Measurements from ENCODE around the gene CCIN. TPM values are rescaled to one million over a fixed set of nuclear protein-coding genes. Genes with fewer than 3 reads are reported as not detected.

CCIN gene
- total RNA-seq, 2 donors from 2014 or later, result 0.32 TPM; not detected in 1

DNA sequence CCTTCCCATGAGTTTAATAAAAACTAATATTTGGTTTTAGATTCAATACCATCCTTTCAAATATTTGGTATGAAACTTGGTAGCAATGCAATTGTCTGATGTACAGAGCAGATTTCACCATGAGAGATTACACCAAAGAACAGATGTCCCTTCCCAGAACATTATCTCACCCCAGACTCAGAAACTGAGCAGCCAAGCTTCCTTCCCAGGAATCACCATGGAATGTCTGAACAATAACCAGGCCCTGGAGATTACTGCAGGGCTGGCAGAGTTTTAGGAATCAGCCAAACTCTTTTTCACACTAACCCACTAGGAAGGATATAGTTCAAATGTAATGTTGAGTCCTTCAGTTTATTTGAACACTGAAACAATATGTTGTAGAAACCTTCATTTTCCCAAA is 45.4 kb downstream of the CCIN start:
- intact Hi-C loops (cut with DNase I), result no loop called here
- Histone ChIP-seq H3K9ac (ENCODE audit: low read depth in 2 of 2, low read length in 2 of 2) (no peak overlapping the region), H3K4me1 (no peaks in the 10 kb centered on the region), H3K27ac (no peak overlapping the region), H3K9me3 (no peaks in the 10 kb centered on the region), H3K36me3 (peaks cover 18% of the 10 kb centered on the region), H3K4me3 (no peak overlapping the region), H3K27me3 (no peaks in the 10 kb centered on the region)
- DNase-seq, result no peak
- TF ChIP-seq, protein P1, sequence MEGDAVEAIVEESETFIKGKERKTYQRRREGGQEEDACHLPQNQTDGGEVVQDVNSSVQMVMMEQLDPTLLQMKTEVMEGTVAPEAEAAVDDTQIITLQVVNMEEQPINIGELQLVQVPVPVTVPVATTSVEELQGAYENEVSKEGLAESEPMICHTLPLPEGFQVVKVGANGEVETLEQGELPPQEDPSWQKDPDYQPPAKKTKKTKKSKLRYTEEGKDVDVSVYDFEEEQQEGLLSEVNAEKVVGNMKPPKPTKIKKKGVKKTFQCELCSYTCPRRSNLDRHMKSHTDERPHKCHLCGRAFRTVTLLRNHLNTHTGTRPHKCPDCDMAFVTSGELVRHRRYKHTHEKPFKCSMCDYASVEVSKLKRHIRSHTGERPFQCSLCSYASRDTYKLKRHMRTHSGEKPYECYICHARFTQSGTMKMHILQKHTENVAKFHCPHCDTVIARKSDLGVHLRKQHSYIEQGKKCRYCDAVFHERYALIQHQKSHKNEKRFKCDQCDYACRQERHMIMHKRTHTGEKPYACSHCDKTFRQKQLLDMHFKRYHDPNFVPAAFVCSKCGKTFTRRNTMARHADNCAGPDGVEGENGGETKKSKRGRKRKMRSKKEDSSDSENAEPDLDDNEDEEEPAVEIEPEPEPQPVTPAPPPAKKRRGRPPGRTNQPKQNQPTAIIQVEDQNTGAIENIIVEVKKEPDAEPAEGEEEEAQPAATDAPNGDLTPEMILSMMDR (IDR thresholded peaks at IDR 0.05), result no peak

DNA sequence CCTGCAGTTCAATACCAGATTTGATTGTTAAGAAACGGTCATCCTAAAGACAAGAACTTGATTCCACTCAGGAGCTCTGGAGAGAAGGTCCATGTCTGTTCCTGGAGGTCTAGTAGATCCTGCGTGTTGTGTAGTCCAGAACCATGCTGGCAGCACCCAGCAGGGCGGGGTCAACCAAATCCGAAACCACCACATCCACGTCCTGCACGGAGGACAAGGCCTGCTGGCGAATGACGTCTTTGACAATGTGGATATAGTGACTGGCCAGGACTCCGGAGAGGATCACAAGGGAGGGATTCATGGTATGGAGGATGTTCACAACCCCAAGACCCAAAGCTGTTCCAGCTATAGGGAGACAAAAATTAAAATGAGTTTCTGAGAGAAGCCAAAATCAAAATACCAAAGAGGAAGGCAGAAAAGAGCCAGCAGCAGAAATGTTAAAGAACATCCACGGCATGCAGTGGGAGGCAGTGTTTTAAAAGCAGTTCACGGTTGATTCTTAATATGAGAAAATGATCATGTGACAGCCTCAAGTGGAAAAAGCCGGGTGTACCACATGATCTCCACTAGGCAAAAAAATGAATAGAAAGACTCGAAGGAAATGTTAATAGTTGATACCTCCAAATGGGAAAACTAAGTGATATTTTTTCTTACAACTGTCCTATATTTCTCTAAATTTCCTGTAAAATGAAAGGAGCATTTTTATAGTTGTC is 48.2 kb downstream of the CCIN start:
- DNase-seq, result no peak
- H3K27ac ChIP-seq, result no peak overlapping the region
- H3K9me3 ChIP-seq, result no peaks in the 10 kb centered on the region
- intact Hi-C loops (cut with DNase I), result no loop called here
- H3K9ac ChIP-seq (ENCODE audit: low read depth in 2 of 2, low read length in 2 of 2), result no peak overlapping the region
- H3K4me3 ChIP-seq, result no peak overlapping the region
- no peaks in the 10 kb centered on the region for H3K4me1 ChIP-seq
- H3K27me3 ChIP-seq, result no peaks in the 10 kb centered on the region
- TF ChIP-seq, protein P1 (IDR thresholded peaks at IDR 0.05), result no peak
- H3K36me3 ChIP-seq, result peaks cover 30% of the 10 kb centered on the region

DNA sequence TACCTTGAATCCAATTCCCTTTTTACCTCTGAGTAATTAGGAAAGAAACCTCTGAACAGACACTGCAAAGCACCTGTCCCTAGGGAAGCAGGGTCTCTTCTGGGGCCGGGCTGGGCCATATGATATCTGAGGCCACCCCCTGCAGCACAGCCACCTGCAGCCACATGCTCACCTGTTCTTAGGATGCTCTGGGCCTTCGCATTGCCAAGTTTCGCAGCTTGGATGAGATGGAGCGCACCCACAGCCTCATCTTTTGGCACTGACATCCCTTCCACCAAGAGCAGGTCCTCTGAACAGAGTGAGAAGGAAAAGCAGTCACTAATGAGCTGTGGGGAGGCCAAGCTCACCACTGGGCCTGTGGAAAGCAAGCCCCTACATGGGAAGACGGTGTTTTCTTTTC is 48.8 kb downstream of the CCIN start:
- no peak overlapping the region for H3K4me3 ChIP-seq
- no peaks in the 10 kb centered on the region for H3K4me1 ChIP-seq
- no peak for DNase-seq
- intact Hi-C loops (cut with DNase I), result no loop called here
- no peak overlapping the region for H3K27ac ChIP-seq
- H3K9me3 ChIP-seq, result no peaks in the 10 kb centered on the region
- TF ChIP-seq, protein P1 (IDR thresholded peaks at IDR 0.05), result no peak
- no peaks in the 10 kb centered on the region for H3K27me3 ChIP-seq
- peaks cover 34% of the 10 kb centered on the region for H3K36me3 ChIP-seq
- no peak overlapping the region for H3K9ac ChIP-seq (ENCODE audit: low read depth in 2 of 2, low read length in 2 of 2)

DNA sequence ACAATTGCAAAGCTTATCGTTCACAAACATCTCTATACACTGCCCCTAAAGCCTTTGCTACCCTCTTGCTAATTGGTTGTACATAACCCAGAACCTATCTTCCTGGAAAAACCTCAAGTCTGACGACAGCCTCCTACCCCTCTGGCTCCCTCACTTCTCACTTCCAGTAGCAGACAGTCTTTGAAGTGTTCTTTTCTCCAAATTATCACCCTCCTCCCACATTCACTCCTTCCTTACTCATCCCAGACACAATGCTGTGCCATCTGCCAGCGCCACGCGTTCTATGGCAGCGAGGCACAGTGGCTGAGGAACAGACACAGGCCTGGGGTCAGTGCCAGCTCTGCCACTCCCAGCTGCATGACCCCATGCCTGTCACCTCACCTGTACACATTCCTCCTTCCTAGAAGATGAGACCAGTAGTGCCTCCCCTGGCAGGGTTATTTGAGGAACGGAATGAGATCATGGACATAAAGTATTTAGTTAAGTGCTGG is 49.3 kb downstream of the CCIN start:
- DNase-seq, result no peak
- Histone ChIP-seq H3K9me3 (no peaks in the 10 kb centered on the region), H3K27ac (no peak overlapping the region), H3K4me1 (no peaks in the 10 kb centered on the region), H3K27me3 (no peaks in the 10 kb centered on the region), H3K4me3 (no peak overlapping the region), H3K36me3 (peaks cover 39% of the 10 kb centered on the region), H3K9ac (ENCODE audit: low read depth in 2 of 2, low read length in 2 of 2) (no peak overlapping the region)
- TF ChIP-seq, protein P1 (IDR thresholded peaks at IDR 0.05), result no peak
- intact Hi-C loops (cut with DNase I), result no loop called here

Other genes starting within 250 kb of the CCIN start
- not detected for gene OR2S2, start 211.2 kb upstream of the CCIN start, total RNA-seq
- 1 to 10 TPM; 1.6 to 4.5 TPM for gene RECK, start 132.5 kb upstream of the CCIN start, total RNA-seq
- 10 to 100 TPM; 33.1 to 44.9 TPM for gene GLIPR2, start 32.7 kb upstream of the CCIN start, total RNA-seq
- 100 to 1,000 TPM; 210 to 312 TPM for gene CLTA, start 21.5 kb downstream of the CCIN start, total RNA-seq
- gene GNE, start 89.1 kb downstream of the CCIN start, total RNA-seq, result 100 to 1,000 TPM; 150 to 190 TPM
- gene RNF38, start 230.9 kb downstream of the CCIN start, total RNA-seq, result 10 to 100 TPM; 28.9 to 39.2 TPM